NCI-H1092 (cell line): ENCODE measurements around the gene PRELID2.

ENCODE experiments used
- DNase-seq: peaks from one replicate; lab custom pipeline; 2025; lab: John Stamatoyannopoulos, UW

PRELID2 gene

GRCh38 chr5:145793574-145793973 lies 41.6 kb downstream of the PRELID2 start:
- DNase-seq = no peak

GRCh38 chr5:145792840-145793239 lies 42.3 kb downstream of the PRELID2 start:
- DNase-seq = no peak

- no peak for DNase-seq
Measured at GRCh38 chr5:145791866-145792265, 43.3 kb downstream of the PRELID2 start.

- DNase-seq = no peak
Measured at GRCh38 chr5:145787996-145788395, 47.1 kb downstream of the PRELID2 start.

GRCh38 chr5:145787507-145787906 lies 47.6 kb downstream of the PRELID2 start:
- no peak for DNase-seq

GRCh38 chr5:145787001-145787400 lies 48.1 kb downstream of the PRELID2 start:
- no peak for DNase-seq

GRCh38 chr5:145780982-145781381 lies 54.2 kb downstream of the PRELID2 start:
- no peak for DNase-seq

GRCh38 chr5:145778144-145778900 lies 56.8 kb downstream of the PRELID2 start:
- no peak for DNase-seq

GRCh38 chr5:145777445-145778063 lies 57.6 kb downstream of the PRELID2 start:
- DNase-seq = no peak

- no peak for DNase-seq
Measured at GRCh38 chr5:145776886-145777285, 58.3 kb downstream of the PRELID2 start.

- DNase-seq = no peak
Measured at GRCh38 chr5:145775893-145776444, 59.2 kb downstream of the PRELID2 start.

GRCh38 chr5:145775411-145775810 lies 59.7 kb downstream of the PRELID2 start:
- no peak for DNase-seq

- DNase-seq = no peak
Measured at GRCh38 chr5:145774442-145774841, 60.7 kb downstream of the PRELID2 start.

- DNase-seq = no peak
Measured at GRCh38 chr5:145772466-145772865, 62.7 kb downstream of the PRELID2 start.

GRCh38 chr5:145768863-145769262 lies 66.3 kb downstream of the PRELID2 start:
- DNase-seq = peak; percentile 1

- DNase-seq = no peak
Measured at GRCh38 chr5:145764325-145764724, 70.8 kb downstream of the PRELID2 start.

GRCh38 chr5:145762833-145763232 lies 72.3 kb downstream of the PRELID2 start:
- no peak for DNase-seq

- no peak for DNase-seq
Measured at GRCh38 chr5:145761254-145761653, 73.9 kb downstream of the PRELID2 start.

- no peak for DNase-seq
Measured at GRCh38 chr5:145760660-145761059, 74.5 kb downstream of the PRELID2 start.

GRCh38 chr5:145752947-145753346 lies 82.2 kb downstream of the PRELID2 start:
- DNase-seq = no peak

GRCh38 chr5:145752534-145752933 lies 82.6 kb downstream of the PRELID2 start:
- no peak for DNase-seq

- DNase-seq = no peak
Measured at GRCh38 chr5:145750199-145750598, 84.9 kb downstream of the PRELID2 start.

GRCh38 chr5:145743396-145744061 lies 91.6 kb downstream of the PRELID2 start:
- DNase-seq = no peak
